Activated B cell treated with CpG ODN at 0.5 μM for 24 hours (primary cell): ENCODE data around the gene AZGP1. TPM values are rescaled to one million over a fixed set of nuclear protein-coding genes. Genes with fewer than 3 reads are reported as not detected.
"Not testable (repeated sequence)": the region's sequence is repeated elsewhere in the genome, so short reads cannot be mapped to it uniquely, and the experiment has no call there.

Experiments used
- ATAC-seq: fragments of 200-7000 bp; cut with Tn5 transposase; one replicate; pipeline ENCODE4 v1.10.0; 2021; ENCODE audit warnings: low read depth, mild to moderate bottlenecking, moderate library complexity
- CTCF ChIA-PET: fragments of 350-600 bp; sonication (Branson Sonifier 250); formaldehyde crosslinking; loops from one replicate; lab custom pipeline; 2021; ENCODE audit warnings: antibody characterized with exemption; lab: Charles Lee
- POLR2A ChIA-PET: fragments of 350-600 bp; sonication (Branson Sonifier 250); formaldehyde crosslinking; loops from one replicate; lab custom pipeline; 2021; ENCODE audit warnings: antibody characterized with exemption; lab: Charles Lee
- DNase-seq: peaks from one replicate; pipeline ENCODE4 v3.0.0; 2022
- H3K27ac Mint-ChIP-seq: one replicate; pipeline ENCODE4 v1.8.0; 2020; ENCODE audit warnings: mixed read lengths
- H3K27me3 Mint-ChIP-seq: one replicate; pipeline ENCODE4 v1.8.0; 2021; ENCODE audit warnings: mixed read lengths
- H3K36me3 Mint-ChIP-seq: one replicate; pipeline ENCODE4 v1.8.0; 2021; ENCODE audit warnings: low read depth, mixed read lengths
- H3K4me1 Mint-ChIP-seq: one replicate; pipeline ENCODE4 v1.8.0; 2021; ENCODE audit warnings: mixed read lengths
- H3K4me3 Mint-ChIP-seq: one replicate; pipeline ENCODE4 v1.8.0; 2020; ENCODE audit warnings: mild to moderate bottlenecking, mixed read lengths
- H3K9me3 Mint-ChIP-seq: one replicate; pipeline ENCODE4 v1.8.0; 2020; ENCODE audit warnings: mixed read lengths
- CTCF ChIP-seq: fragments of 200-600 bp; IDR thresholded peaks from one replicate; pipeline ENCODE4 v1.8.0; 2022; ENCODE audit warnings: antibody characterized with exemption, mild to moderate bottlenecking
- intact Hi-C: fragments of 100-400 bp; cut with micrococcal nuclease; formaldehyde crosslinking; loops from one replicate; pipeline ENCODE4 v1.15.1; 2024
- total RNA-seq: library from RNA; stranded (reverse); gene quantifications from 2 replicates; pipeline ENCODE4 v1.2.3, GENCODE V29; 2022

Gene AZGP1
- total RNA-seq, 1 donor from 2014 or later = not detected

GRCh38 chr7:100015232-100016214 lies 39.7 kb upstream of the AZGP1 start, which contains the start of gene ZKSCAN1:
TSS of gene ZKSCAN1 (plus strand) at chr7:100015596. CDS start at chr7:100023507, 7,911 bp downstream.
- POLR2A ChIA-PET = interaction anchor here (0.6 to 3.0 kb wide), 18 partner anchors 14 to 860 kb away, joined by 3 to 38 read pairs (median 4); partner anchors contain the start of genes AP4M1, COPS6, GNB2 and LAMTOR4
- no peak for TF ChIP-seq CTCF
- Mint-ChIP-seq H3K27ac (peak within 1 kb of the TSS; percentile 84), H3K4me3 (peak within 1 kb of the TSS; percentile 90), H3K27me3 (peaks cover 6% of the 10 kb centered on the region), H3K36me3 (peaks cover 19% of the 10 kb centered on the region), H3K4me1 (peaks cover 34% of the 10 kb centered on the region), H3K9me3 (no peaks in the 10 kb centered on the region)
- ATAC-seq (peak; percentile 97), DNase-seq (peak; percentile 76)
- intact Hi-C loops = loop anchor here (1.0 to 2.0 kb wide), 6 partner anchors 18 to 543 kb away; partner anchors contain the start of genes TRIM4, ZKSCAN5, ZNF3 and ZNF789
- CTCF ChIA-PET = interaction anchor here (0.6 to 1.2 kb wide), 3 partner anchors 25 to 544 kb away, joined by 3 read pairs; no protein-coding TSS in a partner anchor

GRCh38 chr7:100013328-100013676 lies 37.5 kb upstream of the AZGP1 start:
- POLR2A ChIA-PET = no interaction called here
- intact Hi-C loops = no loop called here
- Mint-ChIP-seq H3K27ac (no peak overlapping the region), H3K27me3 (peaks cover 6% of the 10 kb centered on the region), H3K4me3 (no peak overlapping the region), H3K4me1 (peaks cover 26% of the 10 kb centered on the region), H3K9me3 (no peaks in the 10 kb centered on the region), H3K36me3 (peaks cover 6% of the 10 kb centered on the region)
- CTCF ChIA-PET = interaction anchor here (1.2 kb wide), 1 partner anchor 120 kb away, joined by 3 read pairs; no protein-coding TSS in a partner anchor
- DNase-seq = no peak
- no peak for TF ChIP-seq CTCF
- ATAC-seq = no peak

- H3K27ac Mint-ChIP-seq, H3K4me3 Mint-ChIP-seq, H3K27me3 Mint-ChIP-seq, H3K9me3 Mint-ChIP-seq, ATAC-seq, H3K36me3 Mint-ChIP-seq, intact Hi-C loops, CTCF ChIA-PET, DNase-seq: not testable (repeated sequence)
- POLR2A ChIA-PET = interaction anchor here (0.5 to 0.7 kb wide), 2 partner anchors 37 to 382 kb away, joined by 3 to 4 read pairs; partner anchors contain the start of gene ZSCAN21
- peaks cover 23% of the 10 kb centered on the region for H3K4me1 Mint-ChIP-seq
Observed at GRCh38 chr7:100012385-100013327, 36.8 kb upstream of the AZGP1 start.

- ChIA-PET CTCF (no interaction called here), POLR2A (interaction anchor here (0.6 kb wide), 1 partner anchor 99 kb away, joined by 3 read pairs; no protein-coding TSS in a partner anchor)
- H3K36me3 Mint-ChIP-seq = peaks cover 6% of the 10 kb centered on the region
- peaks cover 6% of the 10 kb centered on the region for H3K27me3 Mint-ChIP-seq
- no peaks in the 10 kb centered on the region for H3K9me3 Mint-ChIP-seq
- no peak overlapping the region for H3K4me3 Mint-ChIP-seq
- no peak overlapping the region for H3K27ac Mint-ChIP-seq
- ATAC-seq (no peak), DNase-seq (no peak)
- intact Hi-C loops = no loop called here
- H3K4me1 Mint-ChIP-seq = peaks cover 14% of the 10 kb centered on the region
- no peak for TF ChIP-seq CTCF
Observed at GRCh38 chr7:100011516-100011915, 35.7 kb upstream of the AZGP1 start.

GRCh38 chr7:100010901-100011300 lies 35.1 kb upstream of the AZGP1 start:
- DNase-seq = no peak
- intact Hi-C loops = no loop called here
- CTCF ChIA-PET = no interaction called here
- no peak for ATAC-seq
- Mint-ChIP-seq H3K27ac (no peak overlapping the region), H3K4me3 (no peak overlapping the region), H3K9me3 (no peaks in the 10 kb centered on the region), H3K36me3 (peaks cover under 1% of the 10 kb centered on the region), H3K27me3 (peaks cover 6% of the 10 kb centered on the region), H3K4me1 (peaks cover 8% of the 10 kb centered on the region)
- TF ChIP-seq CTCF = no peak
- POLR2A ChIA-PET = interaction anchor here (0.7 kb wide), 1 partner anchor 61 kb away, joined by 3 read pairs; no protein-coding TSS in a partner anchor

- ATAC-seq, H3K9me3 Mint-ChIP-seq, POLR2A ChIA-PET, H3K27ac Mint-ChIP-seq, H3K4me3 Mint-ChIP-seq, H3K36me3 Mint-ChIP-seq, CTCF ChIA-PET, DNase-seq, H3K27me3 Mint-ChIP-seq, intact Hi-C loops, H3K4me1 Mint-ChIP-seq: not testable (repeated sequence)
Observed at GRCh38 chr7:100009952-100010351, 34.1 kb upstream of the AZGP1 start.
